Fibroblast of lung (primary cell): ENCODE results near the gene KRCC1. TPM values are rescaled to one million over a fixed set of nuclear protein-coding genes. Genes with fewer than 3 reads are reported as not detected.

Source experiments
- DNase-seq, 2 donors: peaks; one replicate each; pipeline versions ENCODE4 v3.0.0 to v3.0.0-alpha.2; 2010; ENCODE audit warnings: low read depth in 2 of 2
- H2AFZ ChIP-seq: 2 replicates; pipeline ENCODE4 v1.5.1; 2012; ENCODE audit warnings: low read length, control low read depth, inconsistent platforms
- H3K27ac ChIP-seq: 2 replicates; pipeline ENCODE4 v1.5.1; 2011; ENCODE audit warnings: low read length, control low read depth; ENCODE audit not compliant: insufficient read depth
- H3K27me3 ChIP-seq: 2 replicates; pipeline ENCODE4 v1.5.1; 2011; ENCODE audit warnings: mild to moderate bottlenecking, low read length; ENCODE audit not compliant: control insufficient read depth, insufficient read depth
- H3K36me3 ChIP-seq: 2 replicates; pipeline ENCODE4 v1.5.1; 2011; ENCODE audit warnings: low read length; ENCODE audit not compliant: control insufficient read depth, insufficient read depth
- H3K4me1 ChIP-seq: 2 replicates; pipeline ENCODE4 v1.5.1; 2011; ENCODE audit warnings: low read length; ENCODE audit not compliant: control insufficient read depth, insufficient read depth; ENCODE audit errors: extremely low read depth
- H3K4me2 ChIP-seq: 2 replicates; pipeline ENCODE4 v1.5.1; 2011; ENCODE audit warnings: low read length, control low read depth; ENCODE audit not compliant: insufficient read depth; ENCODE audit errors: extremely low read depth
- H3K4me3 ChIP-seq, 4 experiments: fragments of 200-600 bp in 1 of 4; sonication (generic) in 1 of 4; replicated peaks in 1 of 4; 2 replicates each; pipeline ENCODE4 v1.5.1; 2011 to 2016; ENCODE audit warnings: low read length in 4 of 4, low read depth in 3 of 4, mild to moderate bottlenecking in 3 of 4, control low read depth in 2 of 4, inconsistent platforms in 1 of 4, mixed read lengths in 1 of 4; ENCODE audit not compliant: insufficient read depth in 1 of 4; ENCODE audit errors: control extremely low read depth in 1 of 4
- H3K79me2 ChIP-seq: 2 replicates; pipeline ENCODE4 v1.5.1; 2012; ENCODE audit warnings: mild to moderate bottlenecking, low read length, inconsistent platforms; ENCODE audit not compliant: control insufficient read depth, insufficient read depth
- H3K9ac ChIP-seq: 2 replicates; pipeline ENCODE4 v1.5.1; 2011; ENCODE audit warnings: mild to moderate bottlenecking, low read length, control low read depth; ENCODE audit not compliant: insufficient read depth
- H3K9me3 ChIP-seq: 2 replicates; pipeline ENCODE4 v1.5.1; 2012; ENCODE audit warnings: low read depth, low read length; ENCODE audit not compliant: control insufficient read depth, insufficient read depth
- H4K20me1 ChIP-seq: 2 replicates; pipeline ENCODE4 v1.5.1; 2011; ENCODE audit warnings: low read length; ENCODE audit not compliant: control insufficient read depth, insufficient read depth; ENCODE audit errors: extremely low read depth
- CTCF ChIP-seq, 2 donors: IDR thresholded peaks in 1 of 2; conservative IDR thresholded peaks in 1 of 2; 1 replicate in 1 of 2; 2 replicates in 1 of 2; pipeline ENCODE4 v1.5.1; 2011 to 2012; ENCODE audit warnings: low read length in 2 of 2, control low read depth in 1 of 2, inconsistent platforms in 1 of 2, low read depth in 1 of 2, mild to moderate bottlenecking in 1 of 2
- EZH2 ChIP-seq: IDR thresholded peaks from 2 replicates; pipeline ENCODE4 v1.5.1; 2012; ENCODE audit warnings: low read length, control low read depth, mild to moderate bottlenecking; ENCODE audit errors: missing control alignments
- polyA plus RNA-seq, 2 donors: library from polyadenylated mRNA; depleted of rRNA in 1 of 2; stranded (reverse) in 1 of 2; unstranded in 1 of 2; fragments of >200 nt; gene quantifications; 2 replicates each; pipeline ENCODE4 v1.2.1, GENCODE V29; 2011 to 2012; ENCODE audit warnings: missing spikeins in 1 of 2
- total RNA-seq: library from RNA; depleted of rRNA; stranded (reverse); fragments of >200 nt; gene quantifications from 2 replicates; pipeline ENCODE4 v1.2.1, GENCODE V29; 2014

KRCC1 gene
- total and polyA plus RNA-seq, 2 donors (not counting 1 experiment from before 2014, with no cell fraction given) = 39.3 to 44.4 TPM

- no peaks in the 10 kb centered on the region for H3K27me3 ChIP-seq
- no peaks in the 10 kb centered on the region for H3K9me3 ChIP-seq
- no peak overlapping the region for H2AFZ ChIP-seq
- H4K20me1 ChIP-seq = no peaks in the 10 kb centered on the region
- no peak overlapping the region for H3K27ac ChIP-seq
- H3K36me3 ChIP-seq = no peaks in the 10 kb centered on the region
- H3K4me2 ChIP-seq = no peak overlapping the region
- H3K4me1 ChIP-seq = no peaks in the 10 kb centered on the region
- H3K9ac ChIP-seq = no peak overlapping the region
- DNase-seq = no peak
- H3K79me2 ChIP-seq = no peaks in the 10 kb centered on the region
- TF ChIP-seq CTCF (conservative IDR thresholded peaks at IDR 0.05 in 1 of 2, IDR thresholded peaks at IDR 0.05 in 1 of 2; ENCODE audit: low read depth in 1 of 2, low read length in 2 of 2) (no peak), EZH2 (no peak)
- no peak overlapping the region for H3K4me3 ChIP-seq
Measured at GRCh38 chr2:88091943-88092342, 36.4 kb upstream of the KRCC1 start.

GRCh38 chr2:88090446-88091283 lies 35.1 kb upstream of the KRCC1 start:
- Histone ChIP-seq H3K9ac (no peak overlapping the region), H3K27ac (no peak overlapping the region), H4K20me1 (no peaks in the 10 kb centered on the region), H3K27me3 (no peaks in the 10 kb centered on the region), H2AFZ (no peak overlapping the region), H3K79me2 (no peaks in the 10 kb centered on the region), H3K9me3 (no peaks in the 10 kb centered on the region), H3K4me1 (no peaks in the 10 kb centered on the region), H3K4me3 (no peak overlapping the region), H3K36me3 (no peaks in the 10 kb centered on the region), H3K4me2 (no peak overlapping the region)
- no peak for DNase-seq
- TF ChIP-seq CTCF (conservative IDR thresholded peaks at IDR 0.05 in 1 of 2, IDR thresholded peaks at IDR 0.05 in 1 of 2; ENCODE audit: low read depth in 1 of 2, low read length in 2 of 2) = no peak
- no peak for TF ChIP-seq EZH2

GRCh38 chr2:88088999-88089398 lies 33.4 kb upstream of the KRCC1 start:
- no peak overlapping the region for H3K9ac ChIP-seq
- DNase-seq = no peak
- no peaks in the 10 kb centered on the region for H3K4me1 ChIP-seq
- TF ChIP-seq EZH2 (no peak), CTCF (conservative IDR thresholded peaks at IDR 0.05 in 1 of 2, IDR thresholded peaks at IDR 0.05 in 1 of 2; ENCODE audit: low read depth in 1 of 2, low read length in 2 of 2) (no peak)
- no peak overlapping the region for H2AFZ ChIP-seq
- no peaks in the 10 kb centered on the region for H4K20me1 ChIP-seq
- H3K4me2 ChIP-seq = no peak overlapping the region
- no peak overlapping the region for H3K4me3 ChIP-seq
- H3K9me3 ChIP-seq = no peaks in the 10 kb centered on the region
- no peaks in the 10 kb centered on the region for H3K27me3 ChIP-seq
- H3K27ac ChIP-seq = no peak overlapping the region
- no peaks in the 10 kb centered on the region for H3K79me2 ChIP-seq
- no peaks in the 10 kb centered on the region for H3K36me3 ChIP-seq
